Activated T-helper 17 cell treated with anti-CD3 and anti-CD28 coated beads, Interleukin-2, amount 50 U/mL, for 72 hours (primary cell): Measurements from ENCODE around the gene TBC1D30. TPM values are rescaled to one million over a fixed set of nuclear protein-coding genes. Genes with fewer than 3 reads are reported as not detected.

Source experiments
- ATAC-seq: fragments of 150-1000 bp; cut with Tn5 transposase; replicated peaks from 2 replicates; pipeline ENCODE4 v1.10.0; 2021; ENCODE audit warnings: mild to moderate bottlenecking, moderate library complexity
- H3K27ac Mint-ChIP-seq: one replicate; pipeline ENCODE4 v1.8.0; 2022; ENCODE audit warnings: mixed read lengths
- H3K27me3 Mint-ChIP-seq: one replicate; pipeline ENCODE4 v1.8.0; 2022; ENCODE audit warnings: mixed read lengths
- H3K36me3 Mint-ChIP-seq: one replicate; pipeline ENCODE4 v1.8.0; 2022; ENCODE audit warnings: low read depth, mild to moderate bottlenecking, mixed read lengths
- H3K4me1 Mint-ChIP-seq: one replicate; pipeline ENCODE4 v1.8.0; 2022; ENCODE audit warnings: mixed read lengths
- H3K4me3 Mint-ChIP-seq: one replicate; pipeline ENCODE4 v1.8.0; 2022; ENCODE audit warnings: mild to moderate bottlenecking, mixed read lengths
- H3K9me3 Mint-ChIP-seq: one replicate; pipeline ENCODE4 v1.8.0; 2022; ENCODE audit warnings: mixed read lengths
- total RNA-seq, 2 donors: library from RNA; stranded (reverse); gene quantifications; one replicate each; pipeline ENCODE4 v1.2.3, GENCODE V29; 2022

The TBC1D30 gene
- total RNA-seq, 2 donors from 2014 or later: 0.34 to 0.58 TPM

DNA sequence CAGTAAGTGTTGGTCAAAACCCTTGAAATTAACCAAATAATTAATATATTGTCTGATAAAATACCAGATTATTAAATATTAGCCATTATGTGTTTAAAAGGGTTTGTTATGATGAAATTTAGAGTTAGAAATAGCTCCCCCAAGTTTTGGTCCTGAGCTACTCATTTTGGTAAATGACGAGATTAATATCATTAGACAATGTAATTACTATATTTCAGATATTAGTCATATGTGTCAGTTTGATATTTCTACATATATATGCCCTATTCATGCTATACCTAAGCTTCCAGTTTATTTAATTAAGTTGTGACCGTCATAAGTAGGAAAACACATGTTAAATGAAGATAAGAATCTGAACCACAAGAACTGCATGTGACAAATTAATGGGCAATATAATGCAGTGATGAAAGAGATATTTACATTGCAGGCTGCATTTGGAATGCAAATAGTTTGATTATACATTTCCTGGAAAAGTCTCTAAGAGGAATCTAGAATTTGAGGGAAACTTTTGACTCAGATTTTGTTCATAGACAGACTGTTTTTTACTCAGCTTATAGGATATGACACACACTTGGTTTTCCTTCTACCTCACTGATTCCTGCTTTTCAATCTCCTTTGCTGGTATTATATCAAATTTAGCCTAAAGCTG lies 70.5 kb downstream of the TBC1D30 start:
- ATAC-seq: peak; percentile 49
- H3K36me3 Mint-ChIP-seq: no peaks in the 10 kb centered on the region
- H3K4me1 Mint-ChIP-seq: no peaks in the 10 kb centered on the region
- H3K27ac Mint-ChIP-seq: no peak overlapping the region
- H3K9me3 Mint-ChIP-seq: no peaks in the 10 kb centered on the region
- no peak overlapping the region for H3K4me3 Mint-ChIP-seq
- H3K27me3 Mint-ChIP-seq: peaks cover 16% of the 10 kb centered on the region

DNA sequence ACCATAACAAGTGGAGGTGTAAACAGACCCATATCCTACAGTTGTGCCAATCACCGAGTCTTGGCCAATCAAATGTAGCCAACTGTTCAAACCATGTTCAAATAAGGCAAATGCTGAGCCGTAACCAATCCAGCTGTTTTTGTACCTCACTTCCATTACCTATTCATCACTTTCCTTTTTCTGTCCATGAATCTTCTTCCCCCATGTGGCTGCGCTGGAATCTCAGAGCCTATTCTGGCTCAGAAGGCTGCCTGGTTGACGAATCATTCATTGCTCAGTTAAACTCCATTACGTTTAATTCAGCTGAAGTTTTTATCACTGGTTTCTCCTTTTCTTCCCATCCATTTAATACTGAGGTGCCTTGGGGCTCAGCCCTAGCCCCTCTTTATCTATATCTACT lies 71.1 kb downstream of the TBC1D30 start:
- ATAC-seq: no peak
- Mint-ChIP-seq H3K9me3 (no peaks in the 10 kb centered on the region), H3K27me3 (peaks cover 10% of the 10 kb centered on the region), H3K36me3 (no peaks in the 10 kb centered on the region), H3K4me1 (no peaks in the 10 kb centered on the region), H3K27ac (no peak overlapping the region), H3K4me3 (no peak overlapping the region)

DNA sequence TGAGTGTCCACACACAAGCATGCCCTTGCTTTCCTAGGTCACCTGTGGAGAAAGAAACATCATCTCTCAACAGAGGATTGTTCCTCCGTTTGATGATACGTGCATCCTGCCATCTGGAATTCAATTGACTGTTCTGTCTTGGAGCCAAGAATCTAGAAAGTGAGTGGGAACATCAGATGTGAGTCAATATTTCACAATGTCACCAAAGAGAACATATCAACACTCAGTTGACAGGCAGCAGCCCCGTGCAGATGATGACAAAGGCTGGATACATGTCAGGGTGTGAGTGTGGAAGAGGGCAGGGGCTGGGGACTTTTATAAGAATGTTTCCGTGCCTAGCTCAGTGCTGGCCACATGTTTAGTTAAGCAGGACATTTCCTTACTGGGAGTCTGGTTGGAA lies 76.1 kb downstream of the TBC1D30 start:
- H3K36me3 Mint-ChIP-seq: no peaks in the 10 kb centered on the region
- H3K4me3 Mint-ChIP-seq: no peak overlapping the region
- no peaks in the 10 kb centered on the region for H3K9me3 Mint-ChIP-seq
- H3K27ac Mint-ChIP-seq: no peak overlapping the region
- no peaks in the 10 kb centered on the region for H3K4me1 Mint-ChIP-seq
- peaks cover 4% of the 10 kb centered on the region for H3K27me3 Mint-ChIP-seq
- no peak for ATAC-seq

DNA sequence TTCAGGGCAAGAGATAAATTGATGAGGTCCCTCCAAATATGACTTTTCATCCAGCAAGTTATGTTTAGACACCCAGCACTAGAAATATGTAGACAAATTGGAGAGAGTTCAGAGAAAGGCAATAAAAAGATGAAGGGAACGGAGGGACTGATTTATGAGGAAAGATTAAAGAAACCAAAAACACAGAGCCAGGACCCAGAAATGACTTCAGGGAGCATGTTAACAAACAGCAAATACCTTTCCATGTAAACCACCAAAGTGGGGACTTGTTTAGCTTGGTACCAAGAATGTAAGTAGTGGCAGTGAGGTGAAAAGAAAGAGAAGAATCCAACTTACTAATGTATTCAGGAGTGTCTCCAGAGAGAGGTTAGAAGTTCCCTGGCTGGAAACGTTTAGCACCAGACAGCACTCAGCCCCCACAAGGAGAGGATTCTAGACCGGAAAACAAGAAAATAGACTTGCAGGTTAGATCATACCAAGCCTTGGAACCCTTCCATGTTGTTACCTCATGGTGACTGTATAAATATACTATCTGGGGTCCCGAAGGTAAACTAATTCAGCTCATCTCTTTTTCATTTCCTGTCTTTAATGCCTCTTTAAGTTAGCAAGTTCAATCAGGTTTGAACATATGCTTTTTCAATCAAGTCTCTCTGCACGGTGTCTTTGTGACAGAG lies 79.2 kb downstream of the TBC1D30 start:
- Mint-ChIP-seq H3K9me3 (no peaks in the 10 kb centered on the region), H3K4me1 (no peaks in the 10 kb centered on the region), H3K36me3 (no peaks in the 10 kb centered on the region), H3K4me3 (no peak overlapping the region), H3K27ac (no peak overlapping the region), H3K27me3 (peaks cover 4% of the 10 kb centered on the region)
- ATAC-seq: no peak

DNA sequence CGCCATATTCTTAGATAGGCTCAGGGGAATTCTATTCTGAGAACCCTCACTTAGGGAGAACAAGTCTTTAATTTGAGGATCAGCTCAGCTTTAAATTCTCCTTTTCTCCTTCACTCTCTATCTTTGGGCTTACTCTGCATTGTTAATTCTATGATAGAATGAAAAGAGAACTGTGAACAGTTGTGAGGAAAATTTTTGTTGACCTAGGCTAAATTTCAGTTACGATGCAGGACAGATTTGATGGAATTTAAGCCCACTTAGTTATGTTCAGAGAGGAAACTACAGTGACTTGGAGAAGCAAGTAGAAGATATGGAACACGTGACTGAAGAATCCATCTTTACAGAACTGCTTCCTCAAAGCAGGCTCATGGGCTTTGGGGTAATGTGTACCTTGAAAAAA lies 82.7 kb downstream of the TBC1D30 start:
- Mint-ChIP-seq H3K27me3 (peaks cover 12% of the 10 kb centered on the region), H3K36me3 (no peaks in the 10 kb centered on the region), H3K4me3 (no peak overlapping the region), H3K4me1 (no peaks in the 10 kb centered on the region), H3K9me3 (no peaks in the 10 kb centered on the region), H3K27ac (no peak overlapping the region)
- ATAC-seq: no peak

DNA sequence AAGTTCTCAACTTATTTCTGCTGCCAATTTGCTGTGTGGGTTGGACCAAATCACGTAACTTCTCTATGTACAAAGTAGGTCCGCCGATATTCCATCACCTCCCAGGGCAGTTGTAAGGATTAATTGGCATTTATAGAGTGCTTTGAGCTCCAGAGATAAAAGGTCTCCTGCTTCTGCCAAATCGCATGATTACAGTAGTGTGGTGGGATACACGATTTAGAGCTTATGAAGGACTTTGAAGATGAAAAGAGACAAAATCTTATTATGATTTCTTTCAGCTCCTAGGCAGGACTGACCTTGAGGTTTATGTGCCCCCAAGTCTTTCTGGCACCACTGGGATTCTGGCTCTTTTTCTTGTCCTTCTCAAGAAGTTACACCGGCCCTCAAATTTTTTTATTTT lies 84.7 kb downstream of the TBC1D30 start:
- H3K9me3 Mint-ChIP-seq: no peaks in the 10 kb centered on the region
- H3K4me3 Mint-ChIP-seq: no peak overlapping the region

DNA sequence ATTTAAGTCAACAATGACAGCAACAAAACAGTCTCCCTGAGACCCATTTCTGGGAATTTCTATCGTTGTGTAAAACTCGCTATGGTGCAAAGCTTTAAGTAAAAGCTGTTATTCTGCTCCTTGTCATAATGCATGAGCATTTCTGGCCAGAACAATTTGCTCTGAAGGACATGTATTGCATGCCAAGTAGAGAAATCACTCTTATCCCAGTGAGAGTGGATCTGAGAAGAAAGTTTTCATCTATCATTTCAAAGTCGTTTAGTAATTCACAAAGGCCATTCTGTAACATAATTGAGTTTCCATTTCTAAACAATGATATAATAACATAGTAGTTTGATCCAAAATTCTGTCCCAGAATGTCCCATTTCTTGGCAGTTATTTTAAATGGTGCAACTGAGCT lies 86.6 kb downstream of the TBC1D30 start:
- Mint-ChIP-seq H3K27ac (no peak overlapping the region), H3K4me1 (no peaks in the 10 kb centered on the region), H3K9me3 (no peaks in the 10 kb centered on the region), H3K36me3 (no peaks in the 10 kb centered on the region), H3K4me3 (no peak overlapping the region), H3K27me3 (peaks cover 13% of the 10 kb centered on the region)
- no peak for ATAC-seq

More for the DNA sequence above, 84.7 kb downstream of the TBC1D30 start:
- Mint-ChIP-seq H3K27me3 (peaks cover 9% of the 10 kb centered on the region), H3K36me3 (no peaks in the 10 kb centered on the region), H3K27ac (no peak overlapping the region), H3K4me1 (no peaks in the 10 kb centered on the region)
- ATAC-seq: no peak

DNA sequence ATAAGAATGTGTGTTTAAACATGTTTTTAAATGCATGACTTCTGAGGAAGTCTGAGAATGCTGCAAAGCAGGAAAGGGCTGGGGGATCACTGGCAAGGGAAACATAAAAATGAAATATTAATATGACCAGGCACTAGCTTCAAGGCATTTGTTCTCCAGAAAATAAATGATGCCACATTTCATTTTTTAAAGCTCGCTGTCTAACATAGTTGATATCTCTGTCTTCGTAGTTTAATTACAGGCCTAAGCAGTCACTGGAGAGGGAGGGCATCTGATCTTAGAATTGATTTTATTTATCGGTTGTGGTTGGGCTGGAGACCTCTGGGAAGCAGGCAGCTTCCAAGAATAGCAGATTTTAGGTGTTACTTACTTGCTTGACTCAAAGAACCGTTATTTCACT lies 87.5 kb downstream of the TBC1D30 start:
- no peak for ATAC-seq
- Mint-ChIP-seq H3K4me1 (no peaks in the 10 kb centered on the region), H3K9me3 (no peaks in the 10 kb centered on the region), H3K27ac (no peak overlapping the region), H3K36me3 (no peaks in the 10 kb centered on the region), H3K27me3 (peaks cover 13% of the 10 kb centered on the region), H3K4me3 (no peak overlapping the region)

DNA sequence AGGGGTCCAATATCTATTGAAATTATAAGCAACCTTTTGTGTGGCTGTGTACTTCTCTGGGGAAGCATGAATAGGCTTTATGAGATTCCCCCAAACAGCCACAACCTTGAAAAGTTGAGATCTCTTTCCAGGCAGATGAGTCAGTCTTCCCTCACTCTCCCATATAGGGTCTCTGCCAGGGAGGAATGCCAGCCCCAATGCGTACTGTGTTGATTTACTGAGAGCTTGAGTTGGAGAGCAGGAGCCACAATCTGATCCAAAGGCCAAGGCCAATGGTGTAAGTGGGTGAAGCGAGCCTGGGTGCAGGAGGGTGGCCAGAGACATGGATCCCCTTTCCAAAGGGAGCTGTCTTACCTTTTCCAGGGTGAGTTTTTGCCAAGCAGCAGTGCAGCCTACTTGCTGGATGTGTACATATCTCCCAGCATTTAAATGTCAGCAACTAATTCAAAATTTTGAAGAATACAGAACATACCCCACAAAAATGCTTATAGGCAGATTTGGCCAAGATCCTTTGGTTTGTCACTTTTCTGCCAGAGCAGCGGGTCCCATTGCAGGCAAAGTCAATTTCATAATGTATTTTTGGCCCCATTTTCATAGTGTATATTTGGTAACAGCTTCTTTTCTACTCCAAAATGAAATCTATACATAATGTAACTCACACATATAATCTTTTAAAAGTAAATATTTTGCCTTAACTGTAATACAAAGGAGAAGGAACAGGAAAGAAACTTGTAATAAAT lies 88.2 kb downstream of the TBC1D30 start:
- Mint-ChIP-seq H3K27ac (no peak overlapping the region), H3K27me3 (peaks cover 13% of the 10 kb centered on the region), H3K4me3 (no peak overlapping the region), H3K36me3 (no peaks in the 10 kb centered on the region), H3K9me3 (no peaks in the 10 kb centered on the region), H3K4me1 (no peaks in the 10 kb centered on the region)
- no peak for ATAC-seq

DNA sequence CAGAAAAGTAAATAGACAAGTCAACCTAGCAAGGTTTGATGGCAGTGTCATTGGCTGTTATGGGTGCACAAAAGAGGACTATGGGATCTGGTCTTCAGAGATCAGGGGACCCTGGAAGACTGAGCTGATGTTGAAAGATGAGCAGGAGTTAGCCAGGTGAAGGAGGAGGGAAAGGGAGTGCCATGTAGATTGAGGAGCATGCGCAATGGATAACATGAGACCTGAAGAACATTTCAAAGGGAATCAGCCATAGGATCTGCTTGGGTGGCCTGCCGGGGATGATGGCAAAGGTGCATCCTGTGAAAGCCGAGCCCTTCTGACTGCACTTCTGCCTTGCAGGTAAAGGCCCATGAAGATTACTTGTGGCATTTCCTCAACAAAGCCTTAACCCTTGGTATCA lies 90.8 kb downstream of the TBC1D30 start:
- Mint-ChIP-seq H3K4me1 (no peaks in the 10 kb centered on the region), H3K4me3 (no peak overlapping the region), H3K27me3 (peaks cover 28% of the 10 kb centered on the region), H3K36me3 (no peaks in the 10 kb centered on the region), H3K9me3 (no peaks in the 10 kb centered on the region), H3K27ac (no peak overlapping the region)
- ATAC-seq: no peak

DNA sequence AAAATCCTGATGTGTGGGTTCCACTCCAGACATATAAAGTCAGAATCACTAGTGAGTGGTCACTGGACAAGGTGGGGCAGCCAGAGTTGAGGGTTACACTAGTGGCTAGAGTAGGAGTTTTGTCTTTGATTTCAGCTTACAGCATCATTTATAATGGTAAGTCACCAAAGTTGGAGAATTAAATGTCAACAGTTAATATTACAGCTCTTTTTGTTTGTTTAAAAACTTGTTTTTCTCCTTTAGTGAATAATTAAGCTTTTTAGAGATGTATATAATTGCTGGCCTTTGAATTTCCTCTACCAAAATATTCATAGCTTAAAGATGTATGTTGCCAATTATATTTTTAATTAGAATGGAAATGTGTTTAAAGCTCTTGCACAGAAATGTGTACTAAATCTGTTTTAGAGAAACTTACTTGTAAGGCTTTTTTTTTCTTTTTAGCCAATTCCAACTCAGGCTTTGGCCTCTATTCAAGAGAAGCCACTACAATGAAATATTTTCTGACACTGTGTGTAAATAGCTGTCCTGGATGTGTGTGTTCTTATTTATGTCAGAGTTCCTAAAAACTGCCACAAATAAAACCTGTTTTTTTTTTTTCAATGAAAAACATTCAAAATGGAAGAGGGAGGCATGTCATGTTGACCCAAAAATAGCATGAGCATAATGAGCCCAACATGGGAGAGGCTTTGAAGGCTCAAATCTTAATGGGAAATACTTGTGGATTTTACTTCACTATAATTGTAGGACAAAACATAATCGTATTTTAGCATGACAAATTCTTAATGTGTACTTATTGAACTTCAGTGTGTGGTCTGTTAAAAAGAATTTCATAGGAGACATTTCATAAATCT lies 92.2 kb downstream of the TBC1D30 start:
- Mint-ChIP-seq H3K9me3 (no peaks in the 10 kb centered on the region), H3K36me3 (no peaks in the 10 kb centered on the region), H3K4me3 (no peak overlapping the region), H3K27ac (no peak overlapping the region), H3K4me1 (no peaks in the 10 kb centered on the region), H3K27me3 (peaks cover 24% of the 10 kb centered on the region)
- no peak for ATAC-seq

DNA sequence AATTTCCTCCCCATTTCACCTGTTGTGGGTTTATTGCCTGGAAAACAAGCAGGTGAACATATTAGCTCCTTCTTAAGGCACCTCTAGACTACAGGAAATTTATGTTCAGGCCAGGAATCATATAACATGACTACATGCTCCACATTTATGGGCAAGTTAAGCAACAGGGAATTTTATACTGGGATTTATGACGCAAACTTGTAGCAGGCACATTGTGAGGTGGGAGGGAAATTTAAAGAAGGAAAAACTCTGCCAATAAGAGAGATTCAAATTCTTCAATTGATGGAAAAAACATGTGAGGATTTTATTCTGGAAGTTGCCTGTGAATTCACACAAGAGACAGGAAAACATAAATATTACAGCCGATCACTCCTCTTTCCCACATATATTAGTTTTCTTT lies 93.9 kb downstream of the TBC1D30 start:
- Mint-ChIP-seq H3K27ac (no peak overlapping the region), H3K36me3 (no peaks in the 10 kb centered on the region), H3K4me1 (no peaks in the 10 kb centered on the region), H3K27me3 (peaks cover 19% of the 10 kb centered on the region), H3K4me3 (no peak overlapping the region), H3K9me3 (no peaks in the 10 kb centered on the region)
- ATAC-seq: no peak

DNA sequence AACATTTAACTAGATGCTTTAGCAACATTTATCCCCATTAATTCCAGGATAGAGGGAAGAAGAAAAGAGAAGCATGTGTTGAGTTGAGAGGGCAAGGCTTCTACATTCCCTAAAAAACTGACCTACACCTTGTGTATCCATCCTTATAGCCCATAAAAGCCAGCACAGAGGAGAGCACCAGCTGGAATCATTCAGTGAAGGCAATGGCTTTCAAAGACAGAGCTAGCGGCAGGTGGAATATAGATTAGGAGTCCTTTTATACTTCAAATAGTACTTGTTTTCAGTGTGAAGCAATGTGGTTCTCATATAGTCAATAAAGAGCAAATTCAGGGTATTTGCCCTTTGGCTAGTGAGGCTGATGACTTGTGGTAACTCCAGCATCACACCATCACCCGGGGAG lies 94.4 kb downstream of the TBC1D30 start:
- H3K36me3 Mint-ChIP-seq: no peaks in the 10 kb centered on the region
- no peak for ATAC-seq
- H3K9me3 Mint-ChIP-seq: no peaks in the 10 kb centered on the region

DNA sequence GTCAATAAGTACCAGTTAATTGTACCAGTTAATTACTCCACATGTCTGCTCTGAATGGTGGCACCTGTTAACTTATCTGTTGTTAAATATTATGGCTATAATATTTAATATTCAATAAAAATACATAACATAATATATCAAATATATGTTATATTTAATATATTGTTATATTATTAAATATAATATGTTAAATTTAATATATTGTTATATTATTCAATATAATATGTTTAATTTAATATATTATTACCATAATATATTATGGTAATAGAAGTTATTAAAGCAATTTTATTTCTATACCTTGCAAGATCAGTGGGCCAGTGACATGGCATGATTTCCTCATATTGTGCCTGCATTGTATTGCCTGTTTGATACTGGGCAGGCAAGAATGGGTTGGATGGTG lies 98.4 kb downstream of the TBC1D30 start:
- ATAC-seq: no peak
- H3K4me1 Mint-ChIP-seq: no peaks in the 10 kb centered on the region
- no peaks in the 10 kb centered on the region for H3K36me3 Mint-ChIP-seq
- H3K9me3 Mint-ChIP-seq: no peaks in the 10 kb centered on the region
- no peak overlapping the region for H3K27ac Mint-ChIP-seq
- no peak overlapping the region for H3K4me3 Mint-ChIP-seq
- H3K27me3 Mint-ChIP-seq: peaks cover 29% of the 10 kb centered on the region

More for the DNA sequence above, 94.4 kb downstream of the TBC1D30 start:
- no peak overlapping the region for H3K27ac Mint-ChIP-seq
- H3K4me3 Mint-ChIP-seq: no peak overlapping the region
- H3K4me1 Mint-ChIP-seq: no peaks in the 10 kb centered on the region
- peaks cover 19% of the 10 kb centered on the region for H3K27me3 Mint-ChIP-seq
